Measurements from ENCODE around the gene CLDN2. TPM values are rescaled to one million over a fixed set of nuclear protein-coding genes. Genes with fewer than 3 reads are reported as not detected.
A peak's percentile ranks its signal among the peaks of the same experiment; 100 is the strongest.

CLDN2 gene
- total and polyA plus RNA-seq, 2 of the 13 experiments (the other 11 are each of a cell fraction or from before 2014, with no cell fraction given): 1.3 to 1.5 TPM

GRCh38 chrX:106933538-106933961 is 13.3 kb downstream of the CLDN2 start:
- DNase-seq (ENCODE audit: low spot score): peak; percentile 89
- H2AFZ ChIP-seq (ENCODE audit: low read length): no peak overlapping the region
- peak overlapping the region; percentile 90 for H3K27ac ChIP-seq (ENCODE audit: extremely low read length, insufficient read depth, low read length)
- H3K4me2 ChIP-seq (ENCODE audit: low read depth, low read length): peak overlapping the region; percentile 86
- no peaks in the 10 kb centered on the region for H3K36me3 ChIP-seq (replicated peaks in 1 of 2; ENCODE audit: control insufficient read depth in 1 of 2, insufficient read depth in 2 of 2, low read length in 2 of 2)
- WGBS (ENCODE audit: low lambda C conversion rate): no CpG with 5 or more reads among the region's 3 CpGs
- H3K4me1 ChIP-seq (ENCODE audit: insufficient read depth, low read length): peaks cover 47% of the 10 kb centered on the region
- no peaks in the 10 kb centered on the region for H3K9me3 ChIP-seq (ENCODE audit: low read length)
- H4K20me1 ChIP-seq (ENCODE audit: insufficient read depth, low read length): no peaks in the 10 kb centered on the region
- in situ Hi-C loops (cut with HindIII; ENCODE audit: extremely low pct_ligation_motif_present, low pct_unique_long_range_greater_than_20kb) (no loop called here), intact Hi-C loops (cut with micrococcal nuclease; ENCODE audit: unreplicated experiment) (loop anchor here (1.0 to 2.0 kb wide), 2 partner anchors 21 to 35 kb away; no protein-coding TSS in a partner anchor)
- CTCF ChIA-PET (ENCODE audit: low intra/inter-chr PET ratio, low total read pairs): no interaction called here
- peak; percentile 77 for ATAC-seq
- no peaks in the 10 kb centered on the region for H3K79me2 ChIP-seq (ENCODE audit: insufficient read depth, low read length)
- peak overlapping the region in 2 of 3 experiments; percentile 7 to 58; a peak in 3 of 6 replicates for H3K4me3 ChIP-seq (replicated peaks in 1 of 3; ENCODE audit: insufficient read depth in 1 of 3, low read depth in 2 of 3, low read length in 3 of 3)
- POLR2A ChIA-PET: interaction anchor here (1.1 to 3.2 kb wide), 5 partner anchors 8 to 35 kb away, joined by 3 to 76 read pairs (median 4); partner anchors contain the start of gene RIPPLY1
- H3K27me3 ChIP-seq (ENCODE audit: control insufficient read depth in 1 of 2, insufficient read depth in 2 of 2, low read length in 2 of 2): no peaks in the 10 kb centered on the region
- BruUV-seq (replicated peaks): no TSS peak
- peak; percentile 87 for FAIRE-seq
- peak overlapping the region; percentile 59 for H3K9ac ChIP-seq (ENCODE audit: insufficient read depth, low read depth, low read length)
- no peak for TF ChIP-seq ZSCAN29 (CRISPR knock-in tag; conservative IDR thresholded peaks at IDR 0.05)
- 0 out of 2 replicates have a peak, but pooled peaks have one; percentile 33 for TF ChIP-seq SKIL (CRISPR knock-in tag; IDR thresholded peaks at IDR 0.05; ENCODE audit: borderline replicate concordance)
- peak; percentile 86 for TF ChIP-seq ETV5 (CRISPR knock-in tag; IDR thresholded peaks at IDR 0.05; ENCODE audit: borderline replicate concordance)
- TF ChIP-seq SOX13 (IDR thresholded peaks at IDR 0.05): no peak
- TF ChIP-seq SOX13 (CRISPR knock-in tag; conservative IDR thresholded peaks at IDR 0.05 in 1 of 2, IDR thresholded peaks at IDR 0.05 in 1 of 2): peak in 1 of 2 experiments; percentile 44; a peak in 1 of 4 replicates
- TF ChIP-seq NR2F2 (IDR thresholded peaks at IDR 0.05; ENCODE audit: borderline replicate concordance, low read depth): peak; percentile 64; the same call in 1 of the 2 replicates
- peak; percentile 23; the same call in 1 of the 2 replicates for TF ChIP-seq GATAD2A (CRISPR knock-in tag; IDR thresholded peaks at IDR 0.05)
- TF ChIP-seq ZSCAN22 (CRISPR knock-in tag; IDR thresholded peaks at IDR 0.05): no peak
- TF ChIP-seq PAXIP1 (CRISPR knock-in tag; conservative IDR thresholded peaks at IDR 0.05): peak; percentile 62
- TF ChIP-seq RXRA (CRISPR knock-in tag; IDR thresholded peaks at IDR 0.05): peak; percentile 40; the same call in 1 of the 2 replicates
- no peak for TF ChIP-seq NFKB2 (CRISPR knock-in tag; IDR thresholded peaks at IDR 0.05; ENCODE audit: borderline replicate concordance)
- no peak for TF ChIP-seq ETV6 (CRISPR knock-in tag; conservative IDR thresholded peaks at IDR 0.05)
- TF ChIP-seq ZNF652 (CRISPR knock-in tag; IDR thresholded peaks at IDR 0.05; ENCODE audit: borderline replicate concordance, low read depth): no peak
- TF ChIP-seq RFX3 (CRISPR knock-in tag; IDR thresholded peaks at IDR 0.05): no peak
- TF ChIP-seq HOXA5 (CRISPR knock-in tag; IDR thresholded peaks at IDR 0.05): no peak
- TF ChIP-seq LCORL (IDR thresholded peaks at IDR 0.05): no peak
- no peak for TF ChIP-seq LCORL (CRISPR knock-in tag; IDR thresholded peaks at IDR 0.05)
- TF ChIP-seq HNF4A (CRISPR knock-in tag; IDR thresholded peaks at IDR 0.05): 0 out of 2 replicates have a peak, but pooled peaks have one; percentile 11
- TF ChIP-seq POLR2G (IDR thresholded peaks at IDR 0.05; ENCODE audit: low read depth, low read length): peak; percentile 60; the same call in 1 of the 2 replicates
- TF ChIP-seq NFATC3 (CRISPR knock-in tag; IDR thresholded peaks at IDR 0.05): no peak

Data from HepG2 (cell line).